Measurements from ENCODE around the gene DRAXIN. TPM values are rescaled to one million over a fixed set of nuclear protein-coding genes. Genes with fewer than 3 reads are reported as not detected.

Gene DRAXIN
- total RNA-seq, 1 experiment from 2014 or later, result 5.5 TPM

- Histone ChIP-seq H3K4me1 (ENCODE audit: insufficient read depth, low read length, poor library complexity, severe bottlenecking) (peaks cover 23% of the 10 kb centered on the region), H3K27ac (ENCODE audit: low read depth, low read length, poor library complexity, severe bottlenecking) (no peak overlapping the region), H3K36me3 (ENCODE audit: insufficient read depth, low read length, poor library complexity, severe bottlenecking) (peaks cover 10% of the 10 kb centered on the region), H3K4me3 (ENCODE audit: low read depth, low read length, poor library complexity, severe bottlenecking) (no peak overlapping the region), H3K9me3 (ENCODE audit: low read depth, low read length, poor library complexity, severe bottlenecking) (no peaks in the 10 kb centered on the region), H3K27me3 (replicated peaks; ENCODE audit: insufficient read depth, low read depth, low read length, poor library complexity) (no peaks in the 10 kb centered on the region)
- BruUV-seq (replicated peaks), result no TSS peak
- intact Hi-C loops (cut with micrococcal nuclease; ENCODE audit: unreplicated experiment), result no loop called here
- no peak for DNase-seq (ENCODE audit: low spot score)
- POLR2A ChIA-PET (ENCODE audit: low non-redundant PET), result no interaction called here
- TF ChIP-seq, protein P1, sequence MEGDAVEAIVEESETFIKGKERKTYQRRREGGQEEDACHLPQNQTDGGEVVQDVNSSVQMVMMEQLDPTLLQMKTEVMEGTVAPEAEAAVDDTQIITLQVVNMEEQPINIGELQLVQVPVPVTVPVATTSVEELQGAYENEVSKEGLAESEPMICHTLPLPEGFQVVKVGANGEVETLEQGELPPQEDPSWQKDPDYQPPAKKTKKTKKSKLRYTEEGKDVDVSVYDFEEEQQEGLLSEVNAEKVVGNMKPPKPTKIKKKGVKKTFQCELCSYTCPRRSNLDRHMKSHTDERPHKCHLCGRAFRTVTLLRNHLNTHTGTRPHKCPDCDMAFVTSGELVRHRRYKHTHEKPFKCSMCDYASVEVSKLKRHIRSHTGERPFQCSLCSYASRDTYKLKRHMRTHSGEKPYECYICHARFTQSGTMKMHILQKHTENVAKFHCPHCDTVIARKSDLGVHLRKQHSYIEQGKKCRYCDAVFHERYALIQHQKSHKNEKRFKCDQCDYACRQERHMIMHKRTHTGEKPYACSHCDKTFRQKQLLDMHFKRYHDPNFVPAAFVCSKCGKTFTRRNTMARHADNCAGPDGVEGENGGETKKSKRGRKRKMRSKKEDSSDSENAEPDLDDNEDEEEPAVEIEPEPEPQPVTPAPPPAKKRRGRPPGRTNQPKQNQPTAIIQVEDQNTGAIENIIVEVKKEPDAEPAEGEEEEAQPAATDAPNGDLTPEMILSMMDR (conservative IDR thresholded peaks at IDR 0.05; ENCODE audit: low read depth, low read length), result no peak
- no peak for TF ChIP-seq EZH2 (IDR thresholded peaks at IDR 0.05; ENCODE audit: borderline replicate concordance, low read depth, low read length, poor library complexity, severe bottlenecking)
- CTCF ChIA-PET, result no interaction called here
Observed at GRCh38 chr1:11653101-11653860, 38.2 kb upstream of the DRAXIN start.

DNA sequence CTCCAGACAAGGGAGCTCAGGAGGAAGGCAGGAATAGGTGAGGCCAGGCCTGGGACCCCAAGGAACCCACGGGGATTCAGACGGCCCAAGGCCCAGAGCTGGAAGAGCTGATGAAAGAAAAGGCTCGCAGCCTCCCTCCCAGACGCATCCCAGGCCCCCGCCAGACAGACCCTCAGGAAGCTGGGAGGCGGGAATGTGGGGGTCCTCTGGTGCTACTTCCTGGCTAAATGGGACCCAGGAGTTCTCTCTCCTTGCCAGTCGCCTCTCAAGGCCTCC is 37.7 kb upstream of the DRAXIN start:
- Histone ChIP-seq H3K9me3 (ENCODE audit: low read depth, low read length, poor library complexity, severe bottlenecking) (no peaks in the 10 kb centered on the region), H3K4me1 (ENCODE audit: insufficient read depth, low read length, poor library complexity, severe bottlenecking) (peaks cover 23% of the 10 kb centered on the region), H3K27ac (ENCODE audit: low read depth, low read length, poor library complexity, severe bottlenecking) (no peak overlapping the region), H3K4me3 (ENCODE audit: low read depth, low read length, poor library complexity, severe bottlenecking) (peak overlapping the region; percentile 64), H3K36me3 (ENCODE audit: insufficient read depth, low read length, poor library complexity, severe bottlenecking) (peaks cover 12% of the 10 kb centered on the region), H3K27me3 (replicated peaks; ENCODE audit: insufficient read depth, low read depth, low read length, poor library complexity) (no peaks in the 10 kb centered on the region)
- intact Hi-C loops (cut with micrococcal nuclease; ENCODE audit: unreplicated experiment), result no loop called here
- no peak for TF ChIP-seq EZH2 (IDR thresholded peaks at IDR 0.05; ENCODE audit: borderline replicate concordance, low read depth, low read length, poor library complexity, severe bottlenecking)
- TF ChIP-seq, protein P1 (conservative IDR thresholded peaks at IDR 0.05; ENCODE audit: low read depth, low read length), result no peak
- DNase-seq (ENCODE audit: low spot score), result no peak
- ChIA-PET CTCF (no interaction called here), POLR2A (ENCODE audit: low non-redundant PET) (no interaction called here)
- no TSS peak for BruUV-seq (replicated peaks)

DNA sequence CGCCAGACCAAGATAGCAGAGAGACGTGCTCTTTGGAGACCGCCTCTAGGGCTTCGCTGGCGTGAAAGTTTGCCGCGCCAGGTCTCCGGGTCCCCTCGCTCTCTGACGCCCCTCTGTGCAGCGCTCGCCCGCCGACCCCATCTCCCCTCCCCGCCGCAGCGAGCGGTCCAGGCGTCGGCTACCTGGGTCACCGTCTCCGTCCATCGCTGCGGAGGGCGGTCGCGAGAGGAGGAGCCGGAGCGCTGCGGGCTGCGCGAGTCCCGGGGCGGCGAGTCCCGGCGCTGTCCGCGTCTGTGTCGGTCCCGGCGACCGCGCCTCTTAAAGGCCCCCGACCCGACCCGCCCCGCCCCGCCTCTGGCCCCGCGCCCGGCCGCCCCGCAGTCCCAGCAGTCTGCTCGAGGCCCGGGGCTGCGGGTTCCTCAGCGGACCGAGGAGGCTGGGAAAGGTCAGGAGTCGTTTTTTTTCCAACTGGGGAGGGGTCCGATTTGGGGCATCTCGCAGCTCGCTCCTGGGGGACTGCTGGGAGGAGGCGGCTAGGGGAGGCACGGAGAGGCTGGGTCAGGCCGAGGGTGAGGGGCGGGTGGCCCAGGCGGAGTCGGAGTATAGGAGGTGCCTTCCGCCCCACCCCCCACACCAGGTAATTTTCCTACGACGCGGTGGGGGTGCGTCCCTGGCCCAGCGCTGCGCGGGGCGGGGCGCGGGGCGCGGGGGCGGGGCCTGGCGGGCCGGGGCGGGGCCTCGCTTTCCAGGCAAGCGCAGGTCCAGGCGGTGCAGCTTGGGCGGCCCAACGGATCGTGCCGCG is 37.2 kb upstream of the DRAXIN start, which contains the start of the genes FBXO2 and FBXO44:
TSS of gene FBXO2 (minus strand) at position 293 of the 802 bp plus-strand sequence. CDS start at position 204, 89 bp downstream.
TSS of gene FBXO44 (plus strand) at position 741 of the 802 bp plus-strand sequence. CDS start 959 bp downstream, outside the sequence.
- H3K9me3 ChIP-seq (ENCODE audit: low read depth, low read length, poor library complexity, severe bottlenecking), result no peaks in the 10 kb centered on the region
- no TSS peak for BruUV-seq (replicated peaks)
- intact Hi-C loops (cut with micrococcal nuclease; ENCODE audit: unreplicated experiment), result no loop called here
- no peaks in the 10 kb centered on the region for H3K27me3 ChIP-seq (replicated peaks; ENCODE audit: insufficient read depth, low read depth, low read length, poor library complexity)
- no peak within 1 kb of the TSS for H3K27ac ChIP-seq (ENCODE audit: low read depth, low read length, poor library complexity, severe bottlenecking)
- H3K4me1 ChIP-seq (ENCODE audit: insufficient read depth, low read length, poor library complexity, severe bottlenecking), result peaks cover 22% of the 10 kb centered on the region
- H3K4me3 ChIP-seq (ENCODE audit: low read depth, low read length, poor library complexity, severe bottlenecking), result peak within 1 kb of the TSS; percentile 64
- ChIA-PET CTCF (interaction anchor here (0.7 kb wide), 1 partner anchor 9 kb away, joined by 4 read pairs; no protein-coding TSS in a partner anchor), POLR2A (ENCODE audit: low non-redundant PET) (interaction anchor here (0.6 kb wide), 2 partner anchors 11 to 175 kb away, joined by 3 read pairs; partner anchors contain the start of gene DISP3)
- H3K36me3 ChIP-seq (ENCODE audit: insufficient read depth, low read length, poor library complexity, severe bottlenecking), result peaks cover 13% of the 10 kb centered on the region
- TF ChIP-seq, protein P1 (conservative IDR thresholded peaks at IDR 0.05; ENCODE audit: low read depth, low read length), result no peak
- no peak for TF ChIP-seq EZH2 (IDR thresholded peaks at IDR 0.05; ENCODE audit: borderline replicate concordance, low read depth, low read length, poor library complexity, severe bottlenecking)
- no peak for DNase-seq (ENCODE audit: low spot score)
